NCI-H1092 (cell line): ENCODE measurements around the gene DCP1B.
A peak's percentile ranks its signal among the peaks of the same experiment; 100 is the strongest.

Experiments used
- DNase-seq: peaks from one replicate; lab custom pipeline; 2025; lab: John Stamatoyannopoulos, UW

Gene DCP1B

DNA sequence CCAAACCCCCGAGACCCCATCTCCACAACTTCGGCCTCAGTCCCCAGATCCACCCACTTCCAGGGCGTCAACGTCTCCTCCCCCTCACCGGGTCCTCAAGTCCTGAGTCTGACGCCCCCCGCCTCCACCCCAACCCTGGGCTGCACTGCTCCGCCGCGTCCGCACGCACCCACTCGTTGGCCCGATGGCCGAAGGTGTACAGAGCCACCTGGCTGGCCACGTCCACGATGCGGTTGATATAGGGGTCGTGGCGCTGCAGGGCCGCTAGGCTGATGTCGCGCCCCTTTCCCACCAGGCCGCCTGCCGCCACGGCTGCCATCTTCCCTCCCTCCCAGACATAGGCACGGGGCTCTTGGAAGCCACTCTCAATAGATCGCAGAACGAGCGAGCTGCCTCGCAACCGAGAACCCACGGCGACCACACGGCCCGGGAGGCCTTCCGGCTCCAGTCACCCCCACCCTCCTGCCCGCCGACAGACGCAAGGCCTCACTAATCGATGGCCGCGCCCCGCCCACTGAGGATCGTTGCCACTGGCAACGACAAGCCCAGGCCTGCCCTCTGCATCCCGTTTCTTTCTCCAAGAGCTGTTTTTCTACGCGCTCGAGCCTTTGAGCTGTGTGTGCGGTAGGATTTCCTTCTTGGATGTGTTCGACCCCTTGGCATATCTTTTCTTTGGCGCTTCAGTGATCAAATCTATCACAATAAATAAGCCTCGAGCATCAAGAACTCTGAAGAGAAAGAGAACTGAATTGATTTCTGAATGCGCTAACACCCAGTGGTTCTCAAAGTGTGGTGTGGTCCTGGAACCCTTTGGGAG lies at the start of gene DCP1B:
Gene DCP1B, minus strand, starts transcription at position 345 of the 817 bp plus-strand sequence. Its CDS starts 26 bp downstream, at position 319.
- peak; percentile 98 for DNase-seq

GRCh38 chr12:2053691-2054090 lies 49.4 kb upstream of the DCP1B start:
- no peak for DNase-seq

DNA sequence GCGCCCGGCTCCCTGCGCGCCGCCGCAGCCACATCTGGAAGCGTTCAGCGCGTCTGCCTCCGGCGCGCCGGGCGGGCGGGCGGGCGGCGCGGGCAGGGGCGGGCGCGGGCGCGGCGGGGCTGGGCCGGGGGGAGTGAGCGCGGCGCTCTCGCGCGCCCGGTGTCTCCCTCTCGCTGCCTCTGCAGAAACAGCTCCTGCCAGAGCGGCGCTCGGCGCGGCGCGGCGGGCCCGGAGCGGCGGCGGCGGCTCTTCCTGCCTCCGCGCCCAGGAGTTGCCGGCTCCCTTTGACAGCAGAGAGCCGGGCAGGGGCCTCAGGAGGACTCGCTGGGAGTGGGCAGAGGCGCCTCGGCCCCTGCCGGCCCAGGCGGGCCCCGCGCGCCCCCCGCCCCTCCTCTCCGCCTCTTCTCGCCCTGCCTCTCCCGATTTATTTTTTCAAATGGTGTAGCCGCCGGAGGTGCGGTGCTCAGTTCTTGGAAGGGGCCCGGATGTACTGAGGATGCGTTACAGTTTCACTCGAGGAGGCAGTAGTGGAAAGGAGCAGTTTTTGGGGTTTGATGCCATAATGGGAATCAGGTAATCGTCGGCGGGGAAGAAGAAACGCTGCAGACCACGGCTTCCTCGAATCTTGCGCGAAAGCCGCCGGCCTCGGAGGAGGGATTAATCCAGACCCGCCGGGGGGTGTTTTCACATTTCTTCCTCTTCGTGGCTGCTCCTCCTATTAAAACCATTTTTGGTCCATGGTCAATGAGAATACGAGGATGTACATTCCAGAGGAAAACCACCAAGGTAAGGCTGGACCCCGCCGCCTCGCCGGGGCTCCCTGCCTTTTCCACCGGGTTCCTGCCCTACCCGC lies 48.8 kb upstream of the DCP1B start, which contains the start of gene CACNA1C:
Gene CACNA1C, plus strand, starts transcription at position 162 of the 853 bp plus-strand sequence. Its CDS starts 576 bp downstream, at position 738.
- peak; percentile 67 for DNase-seq

DNA sequence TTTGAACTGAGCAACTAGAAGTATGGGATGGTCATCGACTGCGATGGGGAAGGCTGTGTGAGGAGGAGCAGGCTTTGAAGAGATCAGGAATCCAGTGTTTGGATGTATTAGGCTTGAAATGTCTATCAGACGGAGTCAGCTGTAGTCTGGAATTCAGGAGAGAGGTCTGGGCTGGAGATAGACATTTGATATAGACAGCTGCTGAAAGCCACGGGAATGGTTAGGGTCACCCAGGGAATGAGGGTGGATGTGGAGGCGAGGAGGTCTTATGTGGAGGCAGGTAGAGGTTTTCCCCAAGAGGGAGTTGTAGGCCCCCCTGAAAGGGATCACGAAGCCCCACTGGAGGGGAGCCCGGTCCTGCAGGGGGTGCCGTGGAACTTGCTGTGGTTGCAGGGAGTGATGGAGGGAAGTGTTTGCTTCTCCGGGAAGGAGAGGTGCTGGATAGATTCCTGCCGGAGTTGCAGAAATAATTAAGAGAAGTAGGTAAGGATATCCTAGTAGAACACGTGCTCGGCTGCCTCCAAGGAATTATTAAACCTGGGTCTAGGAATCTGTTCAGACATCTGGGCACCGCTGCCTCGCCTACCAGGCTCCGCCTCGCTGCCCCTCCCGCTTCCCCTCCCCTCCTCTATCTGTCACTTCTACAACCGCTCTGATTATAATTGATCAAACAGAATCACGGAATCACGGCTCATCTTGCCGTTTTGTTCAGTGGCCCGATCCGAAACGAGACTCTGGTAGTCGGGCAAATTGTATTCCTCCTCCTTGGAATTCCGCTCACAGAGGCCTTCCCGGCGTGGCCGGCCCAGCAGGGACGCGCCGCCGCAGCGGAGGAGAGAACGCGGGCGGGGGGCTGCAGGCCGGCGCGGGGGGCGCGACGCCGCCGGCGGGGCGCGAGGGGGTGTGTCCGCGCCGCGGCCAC lies 47.7 kb upstream of the DCP1B start:
- DNase-seq, result no peak

DNA sequence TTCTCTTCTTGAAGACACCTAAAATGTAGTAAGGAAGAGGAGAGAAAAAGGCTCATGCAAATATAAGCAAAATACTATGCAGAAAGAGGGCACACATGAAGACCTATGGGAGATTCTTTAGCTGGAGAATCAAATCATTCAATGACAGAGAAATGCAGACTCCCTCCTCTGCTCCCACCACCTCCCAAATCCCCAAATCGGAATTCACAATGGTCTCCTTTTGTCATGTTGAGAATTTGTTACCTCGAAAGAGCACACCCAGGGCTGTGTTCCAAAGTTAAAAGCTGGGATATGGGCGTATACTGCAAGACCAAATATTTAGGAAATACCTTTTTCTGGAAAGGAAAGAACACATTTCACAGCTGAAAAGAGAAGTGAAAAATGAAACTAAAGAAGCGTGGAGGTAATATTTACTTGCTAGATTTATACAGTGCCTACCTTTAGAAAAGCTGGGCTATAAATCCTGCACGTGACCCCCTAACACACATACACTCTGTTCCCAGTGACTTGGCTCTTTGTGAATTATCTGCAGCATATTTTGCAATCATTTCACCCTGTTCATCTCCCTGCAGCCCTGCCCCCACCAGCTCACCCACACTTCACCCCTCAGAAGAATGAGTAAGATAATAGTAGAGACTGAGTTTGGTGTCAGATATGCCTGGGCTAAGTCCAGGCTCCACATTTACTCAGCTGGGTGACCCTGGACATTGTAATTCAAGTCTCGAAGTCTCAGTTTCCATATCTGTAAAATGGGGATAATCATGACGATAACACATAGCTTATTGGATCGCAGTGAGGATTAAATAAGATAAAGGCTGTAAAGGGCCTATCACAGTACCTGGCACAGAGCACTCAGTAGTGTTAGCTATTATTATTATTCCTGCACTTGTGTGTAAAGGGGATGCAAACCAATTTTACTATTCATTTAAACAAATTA lies 45.6 kb upstream of the DCP1B start:
- DNase-seq, result no peak

GRCh38 chr12:2047752-2048151 lies 43.5 kb upstream of the DCP1B start:
- DNase-seq, result no peak

DNA sequence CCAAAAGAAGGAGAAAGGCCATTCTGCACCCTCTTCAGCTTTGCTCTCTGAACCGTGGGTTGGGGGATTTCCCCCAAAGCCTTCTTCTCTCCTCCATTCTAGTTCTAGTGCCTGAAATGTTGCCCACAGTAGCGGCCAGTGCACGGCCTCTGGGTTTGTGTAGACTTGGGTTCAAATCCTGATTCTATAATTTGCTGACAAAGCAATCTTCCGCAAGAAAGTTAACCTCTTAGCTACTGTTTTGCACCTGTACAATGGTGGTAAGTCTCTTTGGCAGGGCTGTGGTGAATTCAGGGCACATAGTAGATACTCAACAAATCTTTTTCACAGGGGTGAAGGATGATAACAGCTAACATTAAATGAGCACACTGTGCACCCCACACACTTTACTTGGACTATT lies 42.7 kb upstream of the DCP1B start:
- DNase-seq, result no peak

GRCh38 chr12:2044165-2044564 lies 39.9 kb upstream of the DCP1B start:
- no peak for DNase-seq

DNA sequence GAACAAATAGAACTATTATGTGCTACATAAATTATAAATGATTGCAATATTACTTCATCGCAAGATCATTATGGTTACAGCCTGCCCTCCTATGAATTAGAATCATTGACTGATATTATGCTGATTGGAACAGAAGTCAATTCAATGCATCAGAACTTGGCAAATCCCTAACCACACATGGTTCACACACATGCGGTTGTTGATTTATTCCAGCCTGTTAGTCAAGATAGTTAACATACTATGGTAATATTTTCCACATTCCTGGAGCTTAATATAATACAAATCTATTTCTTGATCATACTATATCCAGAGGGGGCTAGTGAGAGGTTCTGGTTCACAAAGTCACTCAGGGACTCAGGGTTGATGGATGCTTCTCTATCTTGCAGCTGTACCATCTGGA lies 38.8 kb upstream of the DCP1B start:
- DNase-seq, result no peak

GRCh38 chr12:2039034-2039433 lies 34.8 kb upstream of the DCP1B start:
- DNase-seq, result no peak

GRCh38 chr12:2035431-2036055 lies 31.3 kb upstream of the DCP1B start:
- DNase-seq, result no peak

- DNase-seq, result peak; percentile 91
These were observed 30.6 kb upstream of the DCP1B start for GRCh38 chr12:2034633-2035430.

DNA sequence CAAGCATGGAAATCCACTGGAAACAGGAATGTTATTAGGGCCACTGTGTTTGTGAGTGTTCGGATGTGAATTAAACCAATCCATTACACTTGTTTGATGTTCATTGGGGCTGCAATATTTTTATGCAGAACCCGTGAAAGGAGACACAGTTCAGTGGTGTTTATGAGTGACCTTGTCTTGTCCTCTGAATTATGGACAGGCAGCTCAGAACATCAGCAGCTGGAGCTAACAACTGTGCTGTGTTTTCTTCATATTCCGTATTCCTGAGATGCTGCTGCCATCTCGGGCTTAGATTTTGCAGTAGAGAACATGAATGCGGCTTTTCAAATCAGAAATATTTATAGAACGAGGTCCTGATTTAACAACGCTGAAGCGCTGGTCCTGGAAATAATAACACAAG lies 28.2 kb upstream of the DCP1B start:
- no peak for DNase-seq

DNA sequence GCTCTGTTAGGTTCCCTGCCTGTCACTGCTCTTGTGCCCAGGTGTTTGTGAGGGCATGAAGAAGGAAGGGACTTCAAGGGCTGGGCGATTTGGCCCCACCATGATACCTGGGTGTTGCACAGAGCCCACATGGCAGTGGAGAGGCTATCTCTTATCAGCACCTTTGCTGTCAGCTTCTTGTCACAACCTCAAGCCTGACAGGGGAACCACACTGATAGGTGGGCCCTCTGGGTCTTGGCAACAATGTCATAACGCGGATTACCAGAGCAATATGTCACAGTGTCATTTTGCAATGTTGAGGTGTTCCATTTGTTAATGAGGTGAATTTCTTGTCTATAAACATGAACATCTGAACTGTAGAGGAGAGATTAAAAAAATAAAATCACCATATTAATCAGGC lies 25.6 kb upstream of the DCP1B start:
- no peak for DNase-seq

DNA sequence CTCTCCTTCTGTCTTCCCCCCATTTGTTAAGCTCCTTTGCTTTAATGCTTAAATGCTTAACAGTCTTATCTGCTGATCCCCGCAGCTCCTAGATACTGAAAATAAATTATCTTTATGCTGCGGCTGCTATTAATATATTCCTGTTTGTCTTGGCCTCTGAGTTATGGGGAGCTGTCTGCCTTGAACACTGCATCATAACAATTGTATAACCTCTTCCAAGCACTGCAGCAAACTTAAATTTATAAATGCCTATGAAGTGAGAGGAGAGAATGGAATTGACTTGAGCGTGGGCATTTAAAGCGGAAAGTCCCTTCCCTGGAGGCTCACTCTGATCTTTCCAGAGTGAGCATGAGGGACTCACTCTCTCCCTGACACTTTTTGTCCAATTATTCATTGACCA lies 23.1 kb upstream of the DCP1B start:
- DNase-seq, result no peak

DNA sequence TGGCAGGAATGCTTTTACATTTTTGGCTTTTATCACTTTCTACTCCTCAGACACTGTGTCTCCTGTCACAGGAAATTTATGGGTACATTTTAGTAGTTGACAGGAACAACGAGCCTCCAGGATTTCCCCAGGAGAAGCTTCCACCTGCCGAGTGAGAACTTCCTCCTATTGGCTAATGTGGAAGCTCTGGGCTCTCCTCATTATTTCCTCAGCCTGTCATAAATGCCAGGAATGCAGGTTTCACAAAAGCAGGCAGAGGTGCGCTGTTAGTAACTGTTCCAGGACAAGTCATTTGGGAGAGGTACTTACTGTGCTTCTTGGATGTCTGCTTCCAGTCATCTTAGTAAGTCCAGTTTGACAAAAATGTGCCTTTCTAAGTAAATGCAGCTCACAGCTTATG lies 19.1 kb upstream of the DCP1B start:
- no peak for DNase-seq

GRCh38 chr12:2020511-2020910 lies 16.3 kb upstream of the DCP1B start:
- no peak for DNase-seq

DNA sequence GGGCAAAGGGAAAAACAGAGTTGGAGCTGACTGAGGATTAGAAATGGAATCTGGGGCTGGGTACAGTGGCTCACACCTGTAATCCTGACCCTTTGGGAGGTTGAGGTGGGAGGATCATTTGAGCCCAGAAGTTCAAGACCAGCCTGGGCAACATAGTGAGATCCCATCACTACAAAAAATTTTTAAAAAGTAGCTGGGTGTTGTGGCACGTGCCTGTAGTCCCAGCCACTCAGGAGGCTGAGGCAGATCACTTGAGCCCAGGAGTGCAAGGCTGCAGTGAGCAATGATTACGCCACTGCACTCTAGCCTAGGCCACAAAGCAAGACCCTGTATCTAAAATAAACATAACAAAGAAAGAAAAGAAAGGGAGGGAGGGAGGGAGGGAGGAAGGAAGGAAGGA lies 14.9 kb upstream of the DCP1B start:
- DNase-seq, result no peak

DNA sequence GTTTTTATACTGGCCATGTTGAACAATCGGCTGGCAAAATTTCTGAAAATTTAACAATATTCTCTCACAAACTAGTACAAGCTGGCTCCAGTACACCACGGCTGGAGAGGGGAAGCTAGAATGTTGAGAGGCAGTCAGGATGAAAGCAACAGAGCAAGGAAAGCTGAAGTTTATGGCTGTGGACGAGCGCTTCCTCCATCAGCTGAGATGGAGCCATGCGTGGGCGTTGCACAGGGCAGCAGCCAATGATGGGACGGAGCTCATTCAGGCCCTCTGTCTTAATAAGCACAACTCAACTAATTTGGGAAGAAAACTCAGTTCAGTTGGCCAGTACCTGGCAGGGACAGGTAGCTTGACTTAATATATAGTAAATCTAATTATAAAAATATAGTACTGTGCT lies 14.1 kb upstream of the DCP1B start:
- no peak for DNase-seq
